Measurements from ENCODE around the gene ATP2B3. TPM values are rescaled to one million over a fixed set of nuclear protein-coding genes. Genes with fewer than 3 reads are reported as not detected.

Gene ATP2B3
- total RNA-seq, 1 experiment from 2014 or later, result 0.35 TPM

DNA sequence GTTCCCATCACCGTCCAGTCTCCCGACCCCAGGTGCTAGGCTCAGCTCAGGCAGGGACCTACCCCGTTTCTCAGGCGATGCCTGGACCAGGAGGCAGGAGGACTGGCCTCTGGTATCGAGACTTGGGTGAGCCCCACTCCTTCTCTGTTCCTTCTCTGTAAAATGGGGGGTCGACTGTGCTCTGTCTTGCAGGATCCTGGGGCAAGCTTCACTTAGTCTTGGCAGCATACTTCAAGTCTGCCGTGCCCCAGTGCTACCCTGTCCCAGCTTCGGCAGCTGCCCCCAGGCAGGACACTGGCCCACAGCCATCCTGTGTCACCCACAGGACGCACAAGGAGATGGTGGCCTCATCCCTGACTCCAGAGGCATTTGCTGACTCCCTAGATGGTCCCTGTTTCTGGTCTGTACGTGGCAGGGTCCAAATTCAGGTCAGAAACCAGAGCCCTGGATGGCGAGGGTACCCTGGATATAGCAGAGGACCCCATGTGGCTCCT is 40.0 kb upstream of the ATP2B3 start:
- Histone ChIP-seq H4K8ac (replicated peaks; ENCODE audit: insufficient read length, low read depth, low read length) (no peak overlapping the region), H3K79me2 (ENCODE audit: insufficient read depth, low read length) (no peaks in the 10 kb centered on the region), H4K20me1 (ENCODE audit: control insufficient read depth, insufficient read depth, insufficient read length) (no peaks in the 10 kb centered on the region), H2BK15ac (ENCODE audit: low read depth, low read length) (no peak overlapping the region), H3K4ac (ENCODE audit: low read depth, low read length) (no peak overlapping the region), H3K23me2 (ENCODE audit: insufficient read length, low read depth, low read length, poor library complexity, severe bottlenecking) (no peaks in the 10 kb centered on the region), H3K27ac (ENCODE audit: insufficient read length, low read depth, low read length) (no peak overlapping the region), H3K9me3 (ENCODE audit: control insufficient read depth, low read depth, low read length) (peaks cover 21% of the 10 kb centered on the region), H3K79me1 (ENCODE audit: insufficient read depth, low read depth, low read length, poor library complexity, severe bottlenecking) (no peaks in the 10 kb centered on the region), H3T11ph (ENCODE audit: low read length) (no peak overlapping the region), H2BK12ac (ENCODE audit: insufficient read length, low read depth, low read length) (no peak overlapping the region), H4K91ac (ENCODE audit: insufficient read length, low read depth, low read length) (no peak overlapping the region), H3K4me2 (ENCODE audit: insufficient read depth, insufficient read length, low read length) (no peak overlapping the region), H3K56ac (ENCODE audit: insufficient read length, low read depth, low read length) (no peak overlapping the region), H3K9ac (ENCODE audit: extremely low read depth, insufficient read length, low read length) (no peak overlapping the region), H2BK5ac (ENCODE audit: insufficient read length, low read length) (no peak overlapping the region), H3K18ac (ENCODE audit: insufficient read length, low read depth, low read length) (no peak overlapping the region), H3K27me3 (ENCODE audit: insufficient read depth, low read length) (peaks cover 3% of the 10 kb centered on the region), H3K14ac (ENCODE audit: insufficient read depth, low read length) (no peak overlapping the region), H3K4me1 (ENCODE audit: insufficient read depth, low read length) (no peaks in the 10 kb centered on the region; the same call in 1 of the 2 replicates), H2BK20ac (ENCODE audit: low read depth, low read length, poor library complexity, severe bottlenecking) (no peak overlapping the region), H2AFZ (ENCODE audit: low read length) (no peak overlapping the region), H2BK120ac (ENCODE audit: low read depth, low read length, poor library complexity, severe bottlenecking) (no peak overlapping the region), H2AK5ac (ENCODE audit: insufficient read length, low read length) (no peak overlapping the region), H4K5ac (ENCODE audit: insufficient read length, low read depth, low read length) (no peak overlapping the region), H3K23ac (ENCODE audit: insufficient read length, low read depth, low read length) (no peak overlapping the region)
- Mint-ChIP-seq H3K4me1 (peaks cover 2% of the 10 kb centered on the region in 2 experiments; a peak in 3 of 4 replicates), H3K27me3 (ENCODE audit: low read depth) (peaks cover 31% of the 10 kb centered on the region), H3K4me3 (no peak overlapping the region), H3K36me3 (ENCODE audit: insufficient read depth in 1 of 3, low read depth in 3 of 3) (peaks cover 0 to 5% (median 3%) of the 10 kb centered on the region in 3 experiments; a peak in 3 of 7 replicates), H3K9me3 (peaks cover 34 to 52% of the 10 kb centered on the region in 2 experiments), H3K27ac (no peak overlapping the region)
- TF ChIP-seq CTCF (conservative IDR thresholded peaks at IDR 0.05), result no peak
- WGBS (ENCODE audit: extremely low coverage, insufficient read length, low lambda C conversion rate), result no CpG with 5 or more reads among the region's 11 CpGs
- no peak for DNase-seq

Data from H9 (cell line).